GM23338 (cell line): ENCODE results near the gene SCNN1A.

Experiments
- EZH2 ChIP-seq: fragments of 200-600 bp; sonication (generic); IDR thresholded peaks from one replicate; pipeline ENCODE4 v1.8.0; 2017; ENCODE audit warnings: antibody characterized with exemption, mild to moderate bottlenecking, low read depth; ENCODE audit not compliant: unreplicated experiment
- EZH2phosphoT487 ChIP-seq: fragments of 200-600 bp; sonication (generic); IDR thresholded peaks from one replicate; pipeline ENCODE4 v1.8.1; 2018; ENCODE audit warnings: antibody characterized with exemption; ENCODE audit not compliant: unreplicated experiment
- TF ChIP-seq, protein P1 (sequence below), 2 experiments: fragments of 200-600 bp in 1 of 2; sonication (generic) in 1 of 2; conservative IDR thresholded peaks; 2 replicates each; pipeline versions ENCODE4 v1.5.1 to v1.6.1; 2016 to 2017; ENCODE audit warnings: antibody characterized with exemption in 2 of 2, low read depth in 2 of 2, mild to moderate bottlenecking in 2 of 2, moderate library complexity in 1 of 2

DNA sequence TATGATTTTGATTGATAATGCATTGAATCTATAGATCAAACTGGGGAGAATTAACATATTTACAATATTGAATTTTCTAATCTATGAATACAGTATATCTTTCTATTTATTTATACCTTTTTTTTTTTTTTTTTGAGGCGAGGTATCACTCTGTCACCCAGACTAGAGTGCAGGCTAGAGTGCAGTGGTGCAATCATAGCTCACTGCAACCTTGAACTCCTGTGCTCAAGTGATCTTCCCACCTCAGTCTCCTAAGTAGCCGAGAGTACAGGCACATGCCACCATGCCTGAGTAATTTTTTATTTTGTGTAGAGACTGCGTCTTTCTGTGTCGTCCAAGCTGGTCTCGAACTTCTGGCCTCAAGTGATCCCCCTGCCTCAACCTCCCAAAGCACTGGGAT, 29.0 kb upstream of the SCNN1A start:
- TF ChIP-seq EZH2phosphoT487 (no peak), EZH2 (no peak)
- TF ChIP-seq, protein P1, sequence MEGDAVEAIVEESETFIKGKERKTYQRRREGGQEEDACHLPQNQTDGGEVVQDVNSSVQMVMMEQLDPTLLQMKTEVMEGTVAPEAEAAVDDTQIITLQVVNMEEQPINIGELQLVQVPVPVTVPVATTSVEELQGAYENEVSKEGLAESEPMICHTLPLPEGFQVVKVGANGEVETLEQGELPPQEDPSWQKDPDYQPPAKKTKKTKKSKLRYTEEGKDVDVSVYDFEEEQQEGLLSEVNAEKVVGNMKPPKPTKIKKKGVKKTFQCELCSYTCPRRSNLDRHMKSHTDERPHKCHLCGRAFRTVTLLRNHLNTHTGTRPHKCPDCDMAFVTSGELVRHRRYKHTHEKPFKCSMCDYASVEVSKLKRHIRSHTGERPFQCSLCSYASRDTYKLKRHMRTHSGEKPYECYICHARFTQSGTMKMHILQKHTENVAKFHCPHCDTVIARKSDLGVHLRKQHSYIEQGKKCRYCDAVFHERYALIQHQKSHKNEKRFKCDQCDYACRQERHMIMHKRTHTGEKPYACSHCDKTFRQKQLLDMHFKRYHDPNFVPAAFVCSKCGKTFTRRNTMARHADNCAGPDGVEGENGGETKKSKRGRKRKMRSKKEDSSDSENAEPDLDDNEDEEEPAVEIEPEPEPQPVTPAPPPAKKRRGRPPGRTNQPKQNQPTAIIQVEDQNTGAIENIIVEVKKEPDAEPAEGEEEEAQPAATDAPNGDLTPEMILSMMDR (conservative IDR thresholded peaks at IDR 0.05; ENCODE audit: low read depth in 2 of 2) = no peak
